IMR-90 (cell line): ENCODE measurements around the gene PSMG4. TPM values are rescaled to one million over a fixed set of nuclear protein-coding genes. Genes with fewer than 3 reads are reported as not detected.
A peak's percentile ranks its signal among the peaks of the same experiment; 100 is the strongest.

Source experiments
- ATAC-seq: fragments of 200-7000 bp; cut with Tn5 transposase; 2 replicates; pipeline ENCODE4 v1.9.1; 2020; ENCODE audit warnings: low read depth, mild to moderate bottlenecking, moderate library complexity
- BruUV-seq: library from RNA; stranded (reverse); fragments of 400-500 nt; replicated peaks from 2 replicates; lab custom pipeline; 2021; lab: Mats Ljungman, UMichigan
- CTCF ChIA-PET: fragments of 300-600 bp; formaldehyde crosslinking; extraction: SDS; loops from one replicate; lab custom pipeline; 2021; ENCODE audit warnings: antibody characterized with exemption; lab: Yijun Ruan, JAX
- POLR2A ChIA-PET: fragments of 300-600 bp; sonication (Branson Sonifier 250); formaldehyde crosslinking; loops from one replicate; lab custom pipeline; 2022; ENCODE audit warnings: antibody characterized with exemption; ENCODE audit not compliant: unreplicated experiment; lab: Charles Lee
- DNase-seq: peaks from one replicate; pipeline ENCODE4 v3.0.0; 2013
- H2AFZ ChIP-seq: replicated peaks from 2 replicates; pipeline ENCODE3; 2013; ENCODE audit warnings: low read length, mild to moderate bottlenecking; ENCODE audit not compliant: poor library complexity
- H2AK5ac ChIP-seq: 2 replicates; pipeline ENCODE4 v1.6.1; 2013; ENCODE audit warnings: low read depth, low read length, inconsistent platforms
- H2AK9ac ChIP-seq: replicated peaks from 2 replicates; pipeline ENCODE3; 2013; ENCODE audit warnings: mild to moderate bottlenecking, low read depth, low read length, moderate library complexity; ENCODE audit not compliant: poor library complexity
- H2BK120ac ChIP-seq: 2 replicates; pipeline ENCODE4 v1.6.1; 2013; ENCODE audit warnings: low read depth, low read length, inconsistent platforms
- H2BK15ac ChIP-seq: 3 replicates; pipeline ENCODE4 v1.6.1; 2013; ENCODE audit warnings: low read depth, low read length, inconsistent platforms
- H2BK20ac ChIP-seq: 2 replicates; pipeline ENCODE4 v1.6.1; 2013; ENCODE audit warnings: low read depth, mild to moderate bottlenecking, inconsistent platforms, low read length, moderate library complexity
- H2BK5ac ChIP-seq: 2 replicates; pipeline ENCODE4 v1.6.1; 2013; ENCODE audit warnings: mild to moderate bottlenecking, low read depth, low read length, inconsistent platforms; ENCODE audit not compliant: poor library complexity, severe bottlenecking
- H3K14ac ChIP-seq: replicated peaks from 2 replicates; pipeline ENCODE4 v1.6.1; 2013; ENCODE audit warnings: low read depth, low read length, inconsistent platforms
- H3K18ac ChIP-seq: 2 replicates; pipeline ENCODE4 v1.6.1; 2013; ENCODE audit warnings: low read depth, low read length, control low read depth
- H3K23ac ChIP-seq: 2 replicates; pipeline ENCODE4 v1.6.1; 2013; ENCODE audit warnings: low read depth, low read length, inconsistent platforms
- H3K27ac ChIP-seq: 2 replicates; pipeline ENCODE4 v1.5.1; 2013; ENCODE audit warnings: mild to moderate bottlenecking, control low read depth, low read length; ENCODE audit not compliant: insufficient read depth
- H3K27me3 ChIP-seq: 2 replicates; pipeline ENCODE4 v1.6.1; 2013; ENCODE audit warnings: low read length; ENCODE audit not compliant: control insufficient read depth, insufficient read depth
- H3K36me3 ChIP-seq: 2 replicates; pipeline ENCODE4 v1.6.1; 2013; ENCODE audit warnings: low read length, mixed read lengths; ENCODE audit not compliant: control insufficient read depth, insufficient read depth
- H3K4ac ChIP-seq: 2 replicates; pipeline ENCODE4 v1.6.1; 2013; ENCODE audit warnings: low read depth, low read length, inconsistent platforms
- H3K4me1 ChIP-seq: 2 replicates; pipeline ENCODE4 v1.6.1; 2013; ENCODE audit warnings: low read length, mixed read lengths; ENCODE audit not compliant: control insufficient read depth, insufficient read depth
- H3K4me2 ChIP-seq: 2 replicates; pipeline ENCODE4 v1.6.1; 2013; ENCODE audit warnings: low read depth, mild to moderate bottlenecking, control low read depth, low read length, moderate library complexity
- H3K4me3 ChIP-seq: 2 replicates; pipeline ENCODE4 v1.5.1; 2013; ENCODE audit warnings: low read depth, mild to moderate bottlenecking, control low read depth, low read length, moderate library complexity; ENCODE audit not compliant: insufficient read depth
- H3K56ac ChIP-seq: 2 replicates; pipeline ENCODE4 v1.6.1; 2013; ENCODE audit warnings: low read length, inconsistent platforms; ENCODE audit not compliant: insufficient read depth; ENCODE audit errors: extremely low read depth
- H3K79me1 ChIP-seq, 2 experiments: 2 replicates each; pipeline ENCODE4 v1.6.1; 2013; ENCODE audit warnings: low read length in 2 of 2, inconsistent platforms in 1 of 2, low read depth in 1 of 2
- H3K9ac ChIP-seq: 2 replicates; pipeline ENCODE4 v1.6.1; 2013; ENCODE audit warnings: low read depth, low read length, control low read depth
- H3K9me1 ChIP-seq: 2 replicates; pipeline ENCODE4 v1.6.1; 2013; ENCODE audit warnings: low read length, inconsistent platforms; ENCODE audit not compliant: insufficient read depth
- H3K9me3 ChIP-seq: 2 replicates; pipeline ENCODE4 v1.6.1; 2013; ENCODE audit warnings: low read length; ENCODE audit not compliant: control insufficient read depth, insufficient read depth
- H4K20me1 ChIP-seq: 2 replicates; pipeline ENCODE4 v1.6.1; 2013; ENCODE audit warnings: low read length, inconsistent platforms; ENCODE audit not compliant: insufficient read depth
- H4K5ac ChIP-seq: 2 replicates; pipeline ENCODE4 v1.6.1; 2013; ENCODE audit warnings: mild to moderate bottlenecking, low read depth, low read length, control low read depth
- H4K8ac ChIP-seq, 2 experiments: 2 replicates each; pipeline ENCODE4 v1.6.1; 2013; ENCODE audit warnings: low read depth in 2 of 2, low read length in 2 of 2, control low read depth in 1 of 2, inconsistent platforms in 1 of 2
- H4K91ac ChIP-seq: 2 replicates; pipeline ENCODE4 v1.6.1; 2013; ENCODE audit warnings: low read depth, low read length, inconsistent platforms; ENCODE audit not compliant: insufficient read depth
- MAZ ChIP-seq: IDR thresholded peaks from 2 replicates; pipeline ENCODE4 v1.6.1; 2012; ENCODE audit warnings: low read depth, mild to moderate bottlenecking, low read length, improper control_type of control experiment, moderate library complexity, borderline replicate concordance
- RAD21 ChIP-seq: IDR thresholded peaks from 2 replicates; pipeline ENCODE4 v1.6.1; 2012; ENCODE audit warnings: low read length, improper control_type of control experiment
- USF2 ChIP-seq: fragments of 150-350 bp; IDR thresholded peaks from 2 replicates; pipeline ENCODE4 v1.6.1; 2017; ENCODE audit warnings: mild to moderate bottlenecking, antibody characterized with exemption, low read length, low read depth
- WGBS, 2 experiments: methylation state at CpG; one replicate each; pipeline versions ENCODE4 v1.1.5 to v1.1.7; 2013; ENCODE audit warnings: missing lambda C conversion rate in 2 of 2; ENCODE audit not compliant: insufficient read length in 1 of 2; ENCODE audit errors: extremely low coverage in 2 of 2; 5-methylcytosine and 5-hydroxymethylcytosine counted together
- dilution Hi-C: fragments of 300-500 bp; cut with HindIII; formaldehyde crosslinking; loops from one replicate; pipeline ENCODE4 v1.14.3; 2018; ENCODE audit warnings: low sequenced_read_pairs; ENCODE audit not compliant: unreplicated experiment
- in situ Hi-C: fragments of 300-500 bp; cut with MboI; formaldehyde crosslinking; loops from 3 replicates; pipeline ENCODE4 v1.14.3; 2019; ENCODE audit warnings: low sequenced_read_pairs, inconsistent platforms, mixed read lengths
- intact Hi-C: fragments of 100-400 bp; cut with micrococcal nuclease; formaldehyde crosslinking; loops from 2 replicates; pipeline ENCODE4 v1.10.0; 2022
- polyA plus RNA-seq, 3 experiments: library from polyadenylated mRNA; depleted of rRNA; stranded (reverse); fragments of >200 nt; gene quantifications; 2 replicates each; pipeline ENCODE4 v1.2.3, GENCODE V29; 2012; ENCODE audit warnings: low replicate concordance in 1 of 3
- total RNA-seq: library from RNA; depleted of rRNA; stranded (reverse); fragments of >200 nt; gene quantifications from 2 replicates; pipeline ENCODE4 v1.2.3, GENCODE V29; 2012

The PSMG4 gene
- total and polyA plus RNA-seq, 2 of the 4 experiments (the other 2 are of a cell fraction): 5.6 to 13.4 TPM

- Histone ChIP-seq H2BK15ac (no peak overlapping the region), H3K36me3 (no peaks in the 10 kb centered on the region), H3K4me3 (no peak overlapping the region), H2BK120ac (no peak overlapping the region), H4K5ac (no peak overlapping the region), H3K23ac (no peak overlapping the region), H2AFZ (no peak overlapping the region), H3K4ac (no peak overlapping the region), H3K14ac (no peak overlapping the region), H3K18ac (no peak overlapping the region), H3K9me3 (no peaks in the 10 kb centered on the region), H2BK20ac (no peak overlapping the region), H3K27ac (no peak overlapping the region), H3K4me1 (no peaks in the 10 kb centered on the region; the same call in 1 of the 2 replicates), H2BK5ac (peak overlapping the region; percentile 68), H3K9ac (no peak overlapping the region), H3K56ac (no peak overlapping the region), H4K91ac (no peak overlapping the region), H3K9me1 (peaks cover 7% of the 10 kb centered on the region; the same call in 1 of the 2 replicates), H3K79me1 (peaks cover 0 to 4% of the 10 kb centered on the region in 2 experiments; a peak in 1 of 4 replicates), H3K4me2 (no peak overlapping the region), H2AK9ac (no peak overlapping the region), H2AK5ac (no peak overlapping the region), H4K8ac (no peak overlapping the region), H4K20me1 (peaks cover 6% of the 10 kb centered on the region; the same call in 1 of the 2 replicates), H3K27me3 (peaks cover 36% of the 10 kb centered on the region)
- dilution Hi-C loops: no loop called here
- intact Hi-C loops: no loop called here
- in situ Hi-C loops: no loop called here
- DNase-seq (no peak), ATAC-seq (no peak)
- BruUV-seq: no TSS peak
- CTCF ChIA-PET: no interaction called here
- TF ChIP-seq RAD21 (no peak), USF2 (no peak), MAZ (no peak)
- WGBS, 2 experiments: no CpG with 5 or more reads among the region's 4 CpGs
- POLR2A ChIA-PET: no interaction called here
These were observed 37.2 kb upstream of the PSMG4 start for GRCh38 chr6:3221578-3221977.
